HG02678 (cell line): ENCODE data around the gene RPTOR.
"Not testable (repeated sequence)": the region's sequence is repeated elsewhere in the genome, so short reads cannot be mapped to it uniquely, and the experiment has no call there.

Source experiments
- ATAC-seq: cut with Tn5 transposase; IDR thresholded peaks from one replicate; pipeline ENCODE4 v1.9.1; 2021; ENCODE audit warnings: mild to moderate bottlenecking, moderate library complexity; ENCODE audit not compliant: unreplicated experiment

The RPTOR gene

GRCh38 chr17:80759377-80759673 lies 214.7 kb downstream of the RPTOR start:
- no peak for ATAC-seq

DNA sequence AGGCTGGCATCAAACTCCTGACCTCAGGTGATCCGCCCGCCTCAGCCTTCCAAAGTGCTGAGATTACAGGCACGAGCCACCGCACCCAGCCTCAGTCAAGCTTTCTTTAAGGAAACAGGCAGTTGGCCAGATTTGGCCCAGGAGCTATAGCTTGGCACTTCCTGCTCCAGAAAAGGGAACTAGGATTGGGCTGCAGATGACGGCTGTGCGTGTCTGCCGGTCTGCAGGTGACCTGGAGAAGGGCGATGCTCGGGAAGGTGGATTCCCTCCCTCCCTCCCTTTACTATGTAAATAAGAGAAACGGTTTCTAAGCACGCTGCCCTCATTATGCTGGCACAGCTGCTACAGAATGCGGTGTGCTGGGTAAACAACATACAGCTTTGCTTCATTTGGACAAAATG lies 215.9 kb downstream of the RPTOR start:
- ATAC-seq = no peak

GRCh38 chr17:80761110-80761871 lies 216.7 kb downstream of the RPTOR start:
- no peak for ATAC-seq

DNA sequence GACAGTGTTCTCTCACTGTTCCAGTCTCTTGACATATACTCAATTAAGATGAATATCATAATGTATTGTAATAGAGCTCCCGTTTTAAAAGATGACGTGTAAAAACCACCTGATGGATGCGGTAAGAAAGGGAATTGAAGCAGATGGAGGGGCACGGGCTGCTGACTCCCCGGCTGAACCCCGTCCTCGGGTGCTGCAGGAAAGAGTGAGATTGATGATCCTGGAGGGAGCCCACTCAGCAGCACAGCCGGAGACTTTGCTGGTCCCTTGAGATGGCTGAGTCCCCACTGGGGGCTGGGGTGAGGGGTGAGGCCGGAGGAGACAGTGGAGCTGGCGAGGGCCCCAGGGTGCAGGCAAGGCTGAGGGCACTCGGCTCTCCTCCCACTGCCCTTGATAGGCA lies 217.4 kb downstream of the RPTOR start:
- no peak for ATAC-seq

DNA sequence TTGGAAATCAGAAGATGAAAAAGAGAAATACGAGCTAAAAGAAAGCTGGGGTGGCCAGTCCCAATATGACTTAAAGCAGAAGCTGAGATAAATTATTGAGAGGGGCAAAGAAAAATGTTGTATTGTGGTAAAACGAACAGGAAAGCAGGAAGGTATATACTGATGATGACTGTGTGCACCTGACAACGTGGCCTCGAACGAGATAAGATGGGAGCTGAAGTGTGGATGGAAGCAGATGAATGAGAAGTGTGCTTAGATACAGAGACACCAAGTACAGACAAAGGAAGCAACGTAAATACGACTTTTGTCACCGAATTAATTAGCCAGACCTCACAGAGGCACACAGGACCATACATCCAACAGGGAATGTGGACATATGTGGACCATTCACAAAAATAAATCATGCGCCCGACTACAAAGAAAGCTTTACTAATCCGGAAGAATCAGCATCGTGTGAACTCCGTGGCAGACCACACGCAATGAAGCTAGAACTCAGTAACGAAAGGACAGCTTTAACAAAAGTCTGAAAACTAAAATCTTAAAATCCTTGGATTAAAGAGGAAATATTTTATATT lies 218.7 kb downstream of the RPTOR start:
- no peak for ATAC-seq

GRCh38 chr17:80764627-80765145 lies 220.0 kb downstream of the RPTOR start:
- ATAC-seq = not testable (repeated sequence)

DNA sequence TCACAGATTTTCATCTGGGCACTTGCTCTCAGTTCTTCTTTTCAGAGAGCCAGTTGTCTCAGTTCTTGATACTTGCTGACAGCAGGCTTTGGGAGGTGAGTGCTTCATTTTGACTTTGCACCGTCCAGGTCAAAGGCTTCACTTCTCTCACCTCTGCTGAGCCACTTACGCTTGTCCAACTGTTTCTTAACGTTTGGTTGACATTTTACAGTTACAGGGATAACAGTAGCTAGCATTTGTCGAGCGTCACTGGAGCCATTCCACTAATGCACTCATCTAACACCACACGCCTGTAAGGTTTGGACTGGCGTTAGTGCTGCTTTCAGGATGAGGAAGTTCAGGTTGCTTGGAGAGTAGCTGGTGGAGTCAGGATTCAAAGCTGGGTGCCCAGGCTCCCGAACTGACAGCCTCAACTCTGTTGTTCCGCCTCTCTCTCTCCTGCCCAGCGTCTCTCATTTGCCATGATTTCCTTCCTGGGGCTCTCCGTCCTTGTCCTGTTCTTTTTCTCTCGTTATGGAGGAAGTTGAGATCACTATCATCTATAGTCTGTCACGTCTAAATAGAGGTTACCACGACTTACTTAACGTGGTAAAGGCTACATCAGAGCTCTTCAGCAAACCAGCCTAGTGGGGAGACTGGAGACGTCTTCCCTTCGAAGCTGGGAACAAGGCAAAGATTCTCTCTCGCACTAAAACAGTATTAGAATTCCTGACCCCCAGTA lies 220.8 kb downstream of the RPTOR start:
- ATAC-seq = no peak

- no peak for ATAC-seq
These were observed 221.7 kb downstream of the RPTOR start for GRCh38 chr17:80766290-80766855.

- ATAC-seq = no peak
These were observed 223.8 kb downstream of the RPTOR start for GRCh38 chr17:80768389-80768788.

- no peak for ATAC-seq
These were observed 224.3 kb downstream of the RPTOR start for GRCh38 chr17:80768936-80769335.

DNA sequence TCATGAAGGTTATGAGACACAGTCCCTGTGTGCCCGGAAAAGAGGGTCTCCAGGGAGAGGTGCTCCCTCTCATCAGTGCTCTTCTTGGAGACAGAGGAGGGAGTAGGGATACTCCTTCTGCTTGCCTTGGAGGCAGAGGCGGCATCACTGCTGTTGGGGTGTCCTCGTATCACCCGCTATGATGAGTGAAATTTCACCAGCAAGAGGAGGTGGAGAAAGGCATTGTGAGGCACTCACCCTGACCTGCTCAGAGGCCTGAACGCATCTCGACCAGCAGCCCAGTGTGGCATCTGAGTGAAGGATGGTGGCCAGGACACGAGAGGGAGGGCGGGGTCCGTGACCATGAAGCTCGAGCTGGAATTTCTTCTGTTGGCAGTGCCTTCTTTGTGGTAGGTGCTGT lies 224.9 kb downstream of the RPTOR start:
- ATAC-seq = no peak

DNA sequence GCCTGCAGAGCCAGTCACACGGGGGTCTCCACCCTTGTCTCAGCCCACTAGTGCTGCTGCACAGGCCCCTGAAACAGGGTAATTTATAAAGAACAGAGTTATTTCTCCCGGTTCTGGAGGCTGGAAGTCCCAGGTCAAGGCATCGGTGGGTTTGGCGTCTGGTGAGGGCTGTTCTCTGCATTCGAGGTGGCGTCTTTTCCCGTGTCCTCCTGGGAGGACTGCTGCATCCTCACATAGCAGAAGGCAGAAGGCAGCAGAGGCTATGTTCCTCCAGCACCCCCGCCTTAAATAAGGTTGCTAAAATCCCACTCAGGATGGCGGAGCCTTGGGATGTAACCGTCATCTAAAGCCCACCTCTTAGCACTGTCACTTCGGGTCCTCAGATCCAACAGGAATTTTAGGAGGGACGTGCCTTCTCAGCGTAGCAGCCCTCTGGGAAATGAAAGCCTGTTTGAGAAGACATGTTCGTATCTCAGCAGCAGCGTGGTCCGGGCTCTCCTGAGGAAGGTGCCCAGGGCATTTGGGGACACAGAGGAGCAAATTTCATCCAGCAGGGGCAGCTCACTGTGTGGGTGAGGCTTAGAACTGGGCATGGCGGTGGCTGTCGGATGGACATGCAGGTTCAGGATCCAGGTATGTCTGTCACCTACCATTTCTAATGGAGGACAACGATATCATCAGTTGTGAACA lies 225.4 kb downstream of the RPTOR start:
- ATAC-seq = no peak

DNA sequence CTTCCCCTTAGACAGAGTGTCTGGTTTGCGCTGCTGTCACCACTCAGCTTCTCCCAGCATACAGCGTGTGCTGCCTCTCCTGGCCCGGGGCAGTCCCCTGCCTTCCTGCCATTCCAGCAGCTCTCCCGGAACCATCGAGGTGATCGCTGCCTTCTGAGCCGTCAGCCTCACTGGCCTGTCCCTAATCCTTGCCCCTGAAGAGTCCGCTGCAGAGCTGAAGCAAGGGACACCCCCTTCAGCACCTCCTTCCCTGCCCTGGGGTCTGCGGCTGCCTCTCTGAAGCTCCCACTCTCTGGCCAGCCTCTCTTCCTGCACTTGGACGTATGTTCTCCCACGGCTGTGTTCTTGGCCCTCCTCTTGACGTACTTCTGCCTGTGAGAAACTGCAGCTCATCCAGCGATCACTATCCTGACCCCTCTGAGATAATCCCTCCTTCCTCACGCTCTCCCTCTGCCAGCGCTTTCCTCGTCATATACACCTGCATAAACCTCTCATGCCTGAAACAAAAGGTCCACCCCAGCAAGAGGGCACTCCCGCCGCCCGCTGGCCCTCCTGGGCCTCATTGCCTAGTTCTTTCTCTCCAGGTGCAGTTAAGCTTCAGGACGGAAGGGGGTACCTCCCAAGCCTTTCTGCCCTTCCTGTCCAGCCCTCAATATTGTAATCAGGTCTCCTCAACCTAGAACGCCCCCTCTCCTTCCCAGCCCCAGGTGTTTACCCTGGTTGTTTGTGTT lies 226.4 kb downstream of the RPTOR start:
- ATAC-seq = no peak

DNA sequence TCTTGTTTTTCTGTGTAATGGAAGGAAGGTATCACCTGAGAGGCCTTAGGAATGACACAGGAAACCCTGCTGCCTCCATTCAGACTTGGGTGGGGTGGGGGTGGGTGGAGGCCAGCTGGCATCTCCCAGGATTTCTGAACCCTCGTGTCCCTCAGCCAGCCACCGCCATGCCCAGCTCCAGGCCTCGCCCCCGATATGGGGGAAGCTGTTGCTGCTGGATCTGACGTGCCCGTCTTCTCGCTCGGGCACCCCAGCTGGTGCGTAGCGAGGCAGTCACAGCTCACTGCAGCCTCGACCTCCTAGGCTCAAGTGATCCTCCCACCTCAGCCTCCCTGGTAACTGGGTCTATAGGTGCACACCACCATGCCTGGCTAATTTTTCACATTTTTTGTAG lies 227.0 kb downstream of the RPTOR start:
- ATAC-seq = no peak

GRCh38 chr17:80772906-80773242 lies 228.2 kb downstream of the RPTOR start:
- no peak for ATAC-seq

DNA sequence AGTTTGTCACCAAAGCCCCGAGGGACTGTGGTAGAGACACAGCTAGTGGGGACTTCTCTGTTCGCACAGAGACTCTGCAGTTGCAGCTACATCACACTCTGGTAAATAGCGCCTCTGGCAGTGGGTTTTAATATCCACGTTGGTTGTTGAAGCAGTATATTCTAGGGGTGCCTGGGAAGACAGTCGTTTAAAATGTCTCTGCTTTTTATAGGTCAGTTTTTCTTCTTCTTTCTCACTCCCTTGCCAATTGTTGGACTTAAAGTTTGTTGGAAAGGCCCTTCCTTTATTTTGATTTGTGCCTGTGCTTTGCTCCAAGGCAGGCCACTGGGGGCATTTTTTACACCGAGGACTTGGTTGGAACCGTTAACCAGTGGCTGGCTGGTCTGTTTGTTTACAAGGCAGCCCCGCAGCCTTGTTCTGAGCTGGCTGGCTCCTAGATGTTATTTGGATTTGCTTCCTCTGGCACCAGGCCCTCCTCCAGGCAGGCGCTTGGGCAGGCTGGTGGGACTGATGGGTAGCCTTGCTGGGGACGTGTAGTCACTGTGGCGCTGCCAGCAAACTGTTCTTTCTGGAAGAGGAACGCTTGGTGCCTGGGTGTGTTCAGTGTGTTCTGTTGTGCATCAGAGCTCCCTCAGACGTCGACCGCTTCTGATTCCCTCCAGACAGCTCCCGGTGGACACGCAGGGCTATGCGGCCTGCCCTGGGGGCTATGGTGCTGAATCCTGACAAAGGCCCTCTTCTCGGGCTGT lies 228.8 kb downstream of the RPTOR start:
- ATAC-seq = no peak

DNA sequence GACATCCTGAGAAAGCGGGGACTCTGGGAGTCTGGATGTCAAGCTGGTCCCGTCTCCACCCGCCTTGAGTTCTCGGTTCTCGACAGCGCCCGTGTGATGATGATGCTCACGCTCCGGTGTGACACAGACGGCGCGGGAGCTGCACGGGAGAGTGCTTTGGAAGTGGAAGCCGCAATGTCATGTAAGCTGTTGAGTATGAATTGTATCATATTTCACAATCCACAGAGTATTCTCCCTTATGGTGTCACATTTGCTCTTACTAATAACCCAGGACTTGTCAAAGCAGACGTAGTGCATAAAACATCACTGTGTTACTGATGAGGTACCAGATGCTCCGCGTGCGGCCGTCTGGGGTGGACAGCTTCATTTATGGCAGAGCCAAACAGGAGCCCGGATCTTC lies 229.5 kb downstream of the RPTOR start:
- no peak for ATAC-seq

DNA sequence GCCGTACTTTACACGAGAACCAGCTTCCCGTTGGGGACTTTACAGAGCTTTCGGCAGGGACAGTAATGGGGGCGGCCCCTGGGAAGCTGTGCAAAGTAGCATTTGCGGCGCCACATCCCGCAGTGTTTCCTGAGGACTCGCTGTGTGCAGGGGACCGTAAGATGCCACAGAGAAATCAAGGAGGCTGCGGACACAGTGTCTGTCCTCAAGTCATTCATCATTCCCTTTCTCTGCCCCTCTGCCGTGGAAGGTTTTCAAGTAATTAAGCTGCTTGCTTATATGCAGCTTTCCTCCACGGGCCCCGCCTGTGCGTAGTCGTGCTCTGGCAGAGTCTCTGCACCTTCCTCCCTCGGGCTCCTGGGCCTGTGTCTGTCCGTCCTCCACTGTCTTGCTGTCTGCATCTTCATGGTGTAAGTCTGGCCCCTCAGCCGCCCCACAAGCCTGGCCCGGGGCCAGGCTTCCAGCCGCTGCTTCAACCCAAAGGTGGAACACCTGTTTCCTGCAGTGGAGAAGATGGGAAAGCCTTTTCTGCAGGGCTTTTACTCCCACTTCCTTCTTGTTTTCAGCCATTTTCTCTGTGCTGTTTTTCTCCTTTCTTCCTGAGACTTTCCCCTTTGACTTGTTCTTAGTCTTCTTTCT lies 230.1 kb downstream of the RPTOR start:
- no peak for ATAC-seq

- ATAC-seq = no peak
These were observed 231.2 kb downstream of the RPTOR start for GRCh38 chr17:80775863-80776262.
